IPS-11a (cell line): ENCODE results near the gene HOXB4.

ENCODE experiments used
- H3K4me3 ChIP-seq: one replicate; pipeline ENCODE4 v1.5.1; 2013; ENCODE audit warnings: low read depth, low read length, control low read depth

The HOXB4 gene

GRCh38 chr17:48601539-48602425 is 23.6 kb upstream of the HOXB4 start:
- no peak overlapping the region for H3K4me3 ChIP-seq

GRCh38 chr17:48601207-48601538 is 23.0 kb upstream of the HOXB4 start:
- no peak overlapping the region for H3K4me3 ChIP-seq

GRCh38 chr17:48600244-48601098 is 22.3 kb upstream of the HOXB4 start:
- H3K4me3 ChIP-seq, result no peak overlapping the region

GRCh38 chr17:48599354-48599753 is 21.2 kb upstream of the HOXB4 start:
- H3K4me3 ChIP-seq, result no peak overlapping the region

- H3K4me3 ChIP-seq, result no peak overlapping the region
Observed at GRCh38 chr17:48598736-48599135, 20.6 kb upstream of the HOXB4 start.

- H3K4me3 ChIP-seq, result no peak overlapping the region
Observed at GRCh38 chr17:48597778-48598631, 19.9 kb upstream of the HOXB4 start.

GRCh38 chr17:48597528-48597777 is 19.3 kb upstream of the HOXB4 start:
- H3K4me3 ChIP-seq, result no peak overlapping the region

- no peak overlapping the region for H3K4me3 ChIP-seq
Observed at GRCh38 chr17:48596735-48597527, 18.8 kb upstream of the HOXB4 start.

- no peak overlapping the region for H3K4me3 ChIP-seq
Observed at GRCh38 chr17:48596000-48596734, 18.0 kb upstream of the HOXB4 start.

GRCh38 chr17:48595278-48595999 is 17.3 kb upstream of the HOXB4 start:
- no peak overlapping the region for H3K4me3 ChIP-seq

GRCh38 chr17:48594538-48595277 is 16.6 kb upstream of the HOXB4 start:
- H3K4me3 ChIP-seq, result no peak overlapping the region

- H3K4me3 ChIP-seq, result no peak overlapping the region
Observed at GRCh38 chr17:48593840-48594537, 15.8 kb upstream of the HOXB4 start.

GRCh38 chr17:48593126-48593829 is 15.1 kb upstream of the HOXB4 start, which contains the start of gene HOXB5:
Gene HOXB5, minus strand, starts transcription at chr17:48593779. Its CDS starts 97 bp downstream, at chr17:48593682.
- no peak within 1 kb of the TSS for H3K4me3 ChIP-seq

GRCh38 chr17:48592577-48592976 is 14.4 kb upstream of the HOXB4 start:
- H3K4me3 ChIP-seq, result no peak overlapping the region

- H3K4me3 ChIP-seq, result no peak overlapping the region
Observed at GRCh38 chr17:48592057-48592514, 13.9 kb upstream of the HOXB4 start.

- no peak overlapping the region for H3K4me3 ChIP-seq
Observed at GRCh38 chr17:48591255-48592056, 13.3 kb upstream of the HOXB4 start.
